GM18867 (cell line): ENCODE measurements around the gene LIG1.

Source experiments
- ATAC-seq: cut with Tn5 transposase; IDR thresholded peaks from one replicate; pipeline ENCODE4 v1.9.1; 2021; ENCODE audit warnings: mild to moderate bottlenecking, moderate library complexity; ENCODE audit not compliant: unreplicated experiment

The LIG1 gene

DNA sequence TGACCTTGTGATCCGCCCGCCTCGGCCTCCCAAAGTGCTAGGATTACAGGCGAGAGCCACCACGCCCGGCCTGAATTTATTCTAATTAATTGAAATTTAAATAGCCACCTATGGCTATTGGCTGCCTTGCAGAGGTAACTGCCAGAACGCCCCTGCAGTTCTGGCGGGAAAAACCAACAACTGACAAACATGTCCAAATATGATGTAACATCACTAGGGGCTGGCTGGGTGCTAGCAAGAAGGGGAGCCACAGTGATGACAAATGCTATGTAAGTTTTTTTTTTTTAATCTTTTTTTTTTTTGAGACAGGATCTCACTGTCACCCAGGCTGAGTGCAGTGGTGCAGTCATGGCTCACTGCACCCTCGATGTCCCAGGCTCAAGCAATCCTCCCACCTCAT is 13.2 kb upstream of the LIG1 start:
- no peak for ATAC-seq

DNA sequence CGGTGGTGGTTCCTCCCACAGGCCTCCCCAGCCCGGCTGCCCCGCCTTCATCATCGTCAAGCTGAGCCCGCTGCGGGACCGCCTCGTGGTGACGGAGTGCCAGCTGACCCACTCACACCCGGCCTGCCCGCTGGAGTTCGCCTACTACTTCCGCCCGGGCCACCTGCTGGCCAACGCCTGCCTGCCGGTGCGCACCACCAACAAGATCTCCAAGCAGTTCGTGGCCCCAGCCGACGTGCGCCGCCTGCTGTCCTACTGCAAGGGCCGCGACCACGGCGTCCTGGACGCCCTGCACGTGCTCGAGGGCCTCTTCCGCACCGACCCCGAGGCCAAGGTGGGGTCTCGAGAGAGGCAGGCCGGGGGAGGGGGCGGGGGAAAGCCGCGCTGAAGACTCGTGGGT is 12.3 kb upstream of the LIG1 start:
- ATAC-seq = no peak

DNA sequence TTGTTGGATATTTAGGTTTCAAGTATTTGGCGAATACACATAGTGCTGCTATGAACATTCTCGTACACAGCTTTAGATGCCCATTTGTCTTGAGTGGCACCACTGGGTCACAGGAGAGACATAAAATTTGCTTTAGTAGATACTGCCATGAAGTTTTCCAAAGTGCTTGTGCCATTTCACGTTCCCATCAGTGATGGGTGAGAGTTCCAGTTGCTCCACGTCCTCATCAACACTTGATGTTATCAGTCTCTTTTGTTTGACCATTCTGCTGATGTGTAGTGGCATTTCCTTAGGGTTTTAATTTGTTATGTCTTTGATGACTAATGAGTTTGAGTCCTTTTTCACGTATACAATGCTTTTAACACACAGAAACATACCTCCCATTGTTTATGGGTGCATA is 11.4 kb upstream of the LIG1 start:
- ATAC-seq = no peak

DNA sequence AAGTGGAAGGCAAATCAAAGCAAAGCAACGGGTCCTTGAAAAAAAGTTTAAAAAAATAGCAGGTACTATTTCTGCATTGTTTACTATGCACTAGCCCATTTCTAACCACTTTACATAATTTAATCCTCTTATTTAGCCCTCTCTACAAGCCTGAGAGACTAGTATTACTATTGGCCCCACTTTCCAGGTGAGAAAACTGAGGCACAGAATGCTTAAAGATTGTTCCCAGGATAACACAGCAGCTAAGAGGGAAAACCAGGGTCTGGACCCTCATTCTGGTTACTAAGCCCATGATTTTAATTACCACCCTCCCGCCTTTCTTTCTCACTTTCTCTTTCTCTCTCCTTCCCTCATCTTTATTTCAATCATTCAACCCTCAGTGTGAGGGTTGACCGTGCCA is 6.1 kb upstream of the LIG1 start:
- ATAC-seq = no peak

DNA sequence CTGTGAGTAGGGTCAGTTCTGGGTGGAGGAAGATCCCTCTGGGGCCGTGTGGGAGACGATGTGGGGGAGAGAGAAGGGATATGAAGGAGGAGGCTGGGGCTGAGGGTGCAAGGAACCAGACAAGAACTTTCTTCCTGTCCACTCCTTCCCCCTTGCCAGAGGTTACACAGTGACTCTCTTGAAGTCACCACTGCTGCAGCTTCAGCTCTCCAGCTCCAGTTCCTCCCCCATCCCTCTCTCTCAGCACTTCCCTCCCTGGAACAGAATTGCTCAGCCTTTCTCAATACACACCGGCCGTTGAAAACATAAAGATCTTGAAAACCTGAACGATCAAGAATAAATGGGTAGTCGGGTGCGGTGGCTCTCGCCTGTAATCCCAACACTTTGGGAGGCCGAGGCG is 5.4 kb upstream of the LIG1 start:
- no peak for ATAC-seq

DNA sequence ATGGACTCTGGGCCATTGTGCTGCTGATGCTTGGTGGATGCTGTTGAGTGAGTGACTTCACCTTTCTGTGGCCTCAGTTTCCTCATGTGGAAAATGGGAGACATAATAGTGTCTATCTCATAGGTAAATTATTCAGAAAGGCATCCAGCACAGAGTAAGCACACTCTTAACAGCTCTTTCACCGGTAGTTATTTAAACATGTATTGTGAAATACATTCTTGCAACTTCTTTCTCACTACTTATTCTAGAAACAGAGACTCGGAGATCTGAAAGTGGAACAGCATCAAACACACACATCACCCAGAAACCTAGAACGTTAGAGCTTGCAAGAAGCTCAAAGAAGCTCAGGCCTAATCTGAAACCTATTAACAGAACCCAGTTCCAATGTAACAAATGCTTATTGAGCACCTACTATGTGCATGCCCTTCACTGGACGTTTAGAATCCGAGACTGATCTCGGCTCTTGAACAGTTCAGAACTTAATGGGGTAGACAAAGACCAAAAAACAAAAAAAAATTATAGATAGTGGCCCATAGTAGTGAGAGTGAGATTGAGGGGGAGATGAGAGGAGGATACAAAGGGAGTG is 4.4 kb upstream of the LIG1 start:
- no peak for ATAC-seq

DNA sequence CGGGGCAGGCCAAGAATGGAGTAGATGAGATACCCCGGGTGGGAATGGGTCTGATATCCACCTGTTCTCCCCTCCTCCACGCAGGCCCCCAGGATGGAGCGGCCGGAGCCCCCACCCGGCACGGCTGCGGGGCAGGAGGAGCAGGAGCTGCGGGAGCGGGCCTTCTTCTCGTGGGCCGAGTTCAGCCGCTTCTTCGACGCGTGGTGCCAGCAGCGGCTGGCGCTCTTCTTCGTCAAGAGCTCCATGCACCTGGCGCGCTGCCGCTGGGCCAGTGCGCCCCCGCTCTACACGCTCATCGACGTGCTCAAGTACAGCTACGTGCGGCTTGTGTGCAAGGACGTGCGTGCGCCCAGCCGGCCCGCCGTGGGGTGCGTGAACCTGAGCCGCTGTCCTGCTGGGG is 1.6 kb upstream of the LIG1 start:
- no peak for ATAC-seq

DNA sequence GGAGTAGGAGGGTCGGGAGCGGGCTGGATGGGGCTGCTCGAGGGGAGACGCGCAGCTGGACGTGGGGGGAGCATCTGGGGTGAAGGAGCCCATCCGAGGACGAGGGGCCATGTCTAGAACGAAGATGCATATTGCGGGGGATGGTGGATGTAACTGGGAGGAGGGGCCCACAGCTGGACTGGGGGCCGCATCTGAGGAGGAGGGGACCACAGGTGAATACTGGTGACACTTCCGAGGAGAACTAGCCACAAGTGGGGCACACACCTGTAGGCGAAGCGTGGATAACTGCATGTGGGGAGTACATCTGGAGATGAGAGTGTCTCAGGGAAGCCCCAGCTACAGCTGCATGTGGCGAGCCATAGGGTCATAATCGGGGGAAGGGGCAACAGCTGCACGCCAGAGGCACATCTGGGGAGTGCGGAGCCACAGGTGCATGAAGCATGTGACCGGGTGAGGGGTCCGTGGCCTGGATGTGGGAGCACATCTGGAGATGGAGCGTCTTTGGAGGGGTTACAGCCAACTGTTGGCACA is 738 bp upstream of the LIG1 start:
- ATAC-seq = no peak

DNA sequence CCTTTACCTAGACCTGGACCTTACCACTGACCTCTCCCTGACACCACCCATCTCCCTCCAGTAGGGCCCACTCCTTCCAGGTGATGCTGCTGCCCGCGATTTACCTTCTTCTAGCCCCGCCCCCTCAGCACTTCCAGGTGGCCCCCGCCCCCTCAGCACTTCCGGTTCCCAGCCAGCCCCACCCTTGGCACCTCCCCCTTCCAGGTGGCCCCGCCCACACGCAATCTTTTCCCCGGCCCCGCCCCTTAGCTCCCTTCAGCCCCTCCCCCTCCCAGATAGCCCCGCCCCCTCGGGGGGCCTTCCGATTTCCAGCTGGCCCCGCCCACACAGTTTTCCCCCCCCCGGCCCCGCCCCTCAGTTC is 586 bp downstream of the LIG1 start:
- peak; percentile 11 for ATAC-seq

DNA sequence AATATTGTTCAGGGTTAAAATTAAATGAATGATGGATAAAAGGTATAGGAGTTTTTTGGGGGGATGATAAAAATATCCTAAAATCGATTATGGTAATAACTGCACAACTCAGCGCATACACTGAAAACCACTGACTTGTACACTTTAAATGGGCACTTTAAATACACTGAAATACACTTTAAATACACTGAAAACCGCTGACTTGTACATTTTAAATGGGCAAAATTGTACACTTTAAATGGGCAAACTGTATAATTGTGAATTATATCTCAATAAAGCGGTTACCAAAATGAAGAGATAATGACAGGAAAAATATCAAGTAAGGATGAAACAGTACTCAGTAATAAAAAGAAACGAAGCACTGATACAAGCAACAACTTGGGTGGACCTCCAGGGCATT is 1.5 kb downstream of the LIG1 start:
- no peak for ATAC-seq

DNA sequence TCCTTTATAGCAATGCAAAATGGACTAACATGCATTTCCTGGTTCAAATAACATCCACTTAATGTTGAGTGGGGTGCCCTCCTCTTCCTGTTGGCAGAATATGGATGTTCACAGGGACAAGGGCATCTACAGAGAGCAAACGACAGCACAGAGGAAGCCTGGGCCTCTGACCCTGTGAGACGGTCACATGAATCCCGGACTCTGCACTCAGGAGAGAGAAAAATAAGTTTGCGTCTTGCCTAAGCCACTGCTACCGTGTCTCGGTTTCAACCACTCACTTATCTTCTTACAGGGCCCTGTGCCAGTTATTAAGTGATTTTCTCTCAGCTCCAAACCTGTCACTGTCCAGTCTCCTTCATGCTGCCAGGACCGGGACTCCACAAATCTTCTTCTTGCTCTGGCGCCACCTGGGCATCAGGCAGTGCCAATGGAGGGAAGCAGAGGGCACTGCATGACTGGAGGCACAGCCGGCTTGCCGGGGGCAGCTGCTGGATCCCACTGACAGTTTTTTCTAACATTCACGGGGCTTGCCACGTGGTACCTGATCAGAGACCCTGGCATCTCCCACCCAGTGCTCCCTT is 11.8 kb downstream of the LIG1 start:
- ATAC-seq = no peak

DNA sequence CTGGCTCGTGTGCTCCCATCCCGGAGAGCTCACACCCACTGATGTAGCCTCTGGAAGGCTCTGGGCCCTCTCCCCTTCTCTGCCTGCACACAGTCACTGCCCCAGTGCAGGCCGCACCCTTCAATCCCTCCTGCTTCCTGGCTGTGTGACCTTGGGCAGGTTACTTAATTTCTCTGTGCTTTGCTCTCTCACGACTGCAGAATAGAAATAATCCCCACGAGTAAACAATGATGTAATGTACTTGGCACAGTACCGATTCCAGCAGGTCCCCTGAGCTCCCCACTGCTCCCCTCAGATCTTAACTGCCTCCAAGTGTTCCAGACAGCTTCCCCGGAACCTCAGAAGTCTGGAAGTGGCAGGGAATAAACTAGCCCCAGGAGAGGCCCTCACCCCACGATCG is 16.1 kb downstream of the LIG1 start:
- ATAC-seq = no peak

DNA sequence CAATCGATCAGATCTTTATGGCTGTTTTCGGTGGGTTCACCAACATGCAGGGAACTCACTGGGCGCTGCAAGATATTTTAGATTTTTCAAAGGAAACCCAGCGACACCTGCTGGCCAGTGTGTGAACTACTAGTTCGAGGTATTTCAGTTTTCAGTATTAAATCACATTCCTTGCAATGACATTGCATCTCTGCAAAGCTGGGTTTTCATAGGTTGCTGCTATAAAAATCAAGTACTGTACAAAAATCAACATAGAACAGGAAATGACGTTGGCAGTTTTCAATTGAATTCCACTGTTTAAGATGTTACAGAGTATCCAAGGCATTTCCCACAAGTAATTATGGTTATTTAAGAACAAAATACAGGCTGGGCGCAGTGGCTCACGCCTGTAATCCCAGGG is 17.6 kb downstream of the LIG1 start:
- no peak for ATAC-seq

DNA sequence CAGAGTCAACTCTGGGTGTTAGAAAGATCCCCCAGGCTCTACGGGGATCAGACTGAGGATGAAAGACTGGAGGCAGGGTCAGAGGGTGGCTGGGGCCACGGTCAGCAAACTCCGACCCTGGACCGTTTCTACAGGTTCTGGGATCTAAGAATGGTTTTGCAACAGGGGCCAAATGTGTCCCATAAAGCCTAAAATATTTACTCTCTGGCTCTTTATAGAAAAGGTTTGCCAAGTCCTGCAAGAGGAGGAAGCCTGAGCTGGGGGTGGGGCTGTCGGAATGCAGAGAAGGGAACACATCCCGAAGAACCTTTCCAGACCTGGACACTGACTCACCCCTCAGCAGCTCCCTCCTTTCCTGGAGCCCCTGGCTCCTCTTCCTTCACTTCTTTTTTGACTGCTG is 20.7 kb downstream of the LIG1 start:
- no peak for ATAC-seq

DNA sequence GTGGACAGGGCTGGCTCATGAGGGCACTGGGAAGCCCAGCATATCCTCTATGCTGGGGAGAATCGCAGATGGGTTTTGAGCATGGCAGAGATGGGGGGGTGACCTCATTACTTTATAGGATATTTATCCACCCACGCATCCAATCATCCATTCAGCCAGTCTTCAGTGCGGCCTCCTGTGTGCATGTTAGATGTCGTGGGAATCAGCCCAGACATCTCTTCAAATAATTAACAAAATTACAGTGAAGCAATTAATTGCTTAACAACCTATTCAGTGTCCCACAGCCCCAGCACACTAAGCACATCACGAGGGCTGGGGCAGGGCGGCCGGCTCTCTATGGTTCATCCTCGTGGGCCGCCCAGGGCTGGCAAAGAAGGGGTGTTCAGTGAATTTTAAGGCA is 21.6 kb downstream of the LIG1 start:
- ATAC-seq = no peak

DNA sequence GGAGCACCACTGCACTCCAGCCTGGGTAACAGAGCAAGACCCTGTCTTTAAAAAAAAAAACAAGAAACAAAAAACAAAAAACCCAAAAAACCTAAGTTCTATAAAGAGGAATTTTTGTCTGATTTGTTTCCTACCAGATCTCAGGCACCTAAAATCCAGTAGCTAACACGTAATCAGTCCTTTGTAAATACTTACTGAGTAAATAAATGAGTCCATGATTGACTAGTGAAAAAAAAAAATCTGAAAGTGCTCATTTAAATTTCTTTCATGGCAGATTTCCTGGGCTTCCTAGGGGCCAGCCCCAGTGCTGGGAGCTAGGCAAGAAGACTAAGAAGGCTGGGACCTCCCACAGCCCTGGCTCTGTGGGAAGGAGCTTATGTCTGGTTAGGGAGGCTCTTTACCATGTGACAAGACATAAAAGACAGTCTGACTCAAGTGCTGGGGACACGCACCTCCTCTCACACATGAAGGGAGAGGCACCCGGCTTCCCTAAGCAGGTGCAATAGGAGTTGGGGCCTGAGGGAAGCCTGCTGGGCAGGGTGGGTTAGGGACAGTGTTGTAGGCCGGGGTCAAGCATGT is 22.5 kb downstream of the LIG1 start:
- no peak for ATAC-seq

DNA sequence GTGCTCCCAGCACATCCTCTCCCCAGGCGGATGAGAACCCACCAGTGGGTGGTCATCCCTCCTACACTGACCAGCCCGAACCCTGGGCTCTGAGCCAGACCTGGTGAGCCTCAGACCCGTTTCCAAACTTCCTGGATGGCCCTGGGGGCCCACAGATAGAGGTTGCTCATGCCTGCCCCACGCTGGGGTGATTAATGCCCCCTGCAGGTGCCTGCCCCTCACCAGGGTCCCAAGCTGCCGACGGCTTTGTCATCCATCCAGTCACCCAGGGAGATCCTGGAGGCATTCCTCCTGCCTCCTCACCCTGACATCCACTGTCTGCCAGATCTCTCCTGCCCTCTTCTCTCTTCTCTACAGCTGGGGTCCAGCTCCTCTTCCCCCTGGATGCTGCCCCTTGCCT is 31.1 kb downstream of the LIG1 start:
- no peak for ATAC-seq

DNA sequence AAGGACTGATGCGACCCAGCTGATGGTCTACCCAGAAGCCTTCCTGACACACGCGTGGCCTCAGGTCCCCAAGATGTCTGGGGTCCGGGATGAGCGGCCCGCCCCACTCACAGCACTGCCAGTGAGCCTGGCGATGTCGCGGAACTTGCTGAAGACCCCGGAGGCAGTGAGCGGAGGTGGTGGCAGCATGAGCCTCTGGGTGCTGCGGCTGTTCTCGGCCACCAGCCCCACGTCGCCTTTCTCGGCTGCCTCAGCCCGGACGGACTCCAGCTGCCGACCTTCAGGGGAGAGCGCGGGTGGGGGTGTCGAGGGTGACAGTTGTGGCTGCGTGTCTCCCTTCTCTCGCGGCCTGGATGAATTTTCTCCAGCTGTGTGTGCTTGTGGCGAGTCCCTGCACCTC is 32.7 kb downstream of the LIG1 start:
- ATAC-seq = no peak

DNA sequence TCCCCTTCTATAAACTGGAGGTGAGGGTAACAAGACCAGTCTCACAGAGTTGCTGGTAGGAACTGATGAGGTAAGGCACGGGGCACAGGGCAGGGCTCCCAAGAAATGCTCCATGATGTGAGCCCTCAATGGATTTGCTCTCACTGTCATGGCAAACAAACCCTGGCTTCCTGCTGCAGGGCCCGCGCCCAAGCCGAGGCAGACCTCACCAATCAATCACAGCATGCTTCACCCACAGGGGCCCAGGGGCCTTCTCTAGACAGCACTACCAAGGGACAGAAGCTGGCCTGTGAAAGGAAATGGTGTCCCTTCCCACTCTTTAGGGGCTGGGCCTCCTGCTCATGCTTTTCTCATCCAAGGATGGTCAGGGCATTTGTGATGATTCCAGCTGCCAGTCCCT is 33.6 kb downstream of the LIG1 start:
- ATAC-seq = no peak

DNA sequence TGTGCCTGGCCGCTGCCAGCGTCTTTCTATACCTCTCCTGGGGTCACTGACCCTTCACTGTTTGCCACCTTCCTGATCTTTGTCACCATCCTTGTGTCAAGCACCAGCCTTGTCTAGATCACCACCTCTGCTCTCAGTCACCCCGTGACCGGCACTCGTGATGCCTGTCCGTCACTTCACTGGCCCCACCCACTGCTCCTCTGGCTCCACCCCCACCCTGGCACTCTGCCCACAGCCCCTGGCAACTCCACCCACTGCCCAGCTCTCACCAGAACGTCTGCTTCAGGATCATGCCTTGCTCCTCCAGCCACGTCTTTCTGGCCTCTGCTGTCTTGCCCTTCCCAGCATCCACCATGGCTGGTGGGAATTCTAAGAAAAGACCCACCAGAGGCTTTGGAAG is 34.7 kb downstream of the LIG1 start:
- ATAC-seq = no peak

DNA sequence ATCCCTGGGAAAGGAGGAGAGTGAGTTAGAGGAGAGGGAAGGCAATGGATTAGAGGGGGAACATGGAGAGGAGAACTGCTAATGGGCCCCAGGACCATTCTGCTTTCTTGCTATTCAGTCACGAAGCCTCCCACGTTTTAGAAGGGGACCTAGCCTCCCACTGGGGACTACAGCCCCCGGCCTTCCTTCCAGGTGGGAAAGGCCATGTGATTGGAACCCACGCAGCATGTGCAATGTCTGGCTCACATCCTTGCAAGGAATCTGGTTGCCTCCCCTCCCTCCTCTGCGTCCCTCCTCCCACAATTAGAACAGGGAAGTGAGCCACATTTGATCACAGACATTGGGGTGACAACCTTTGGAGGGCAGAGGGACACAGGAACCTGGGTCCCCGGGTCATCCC is 37.0 kb downstream of the LIG1 start:
- ATAC-seq = no peak

DNA sequence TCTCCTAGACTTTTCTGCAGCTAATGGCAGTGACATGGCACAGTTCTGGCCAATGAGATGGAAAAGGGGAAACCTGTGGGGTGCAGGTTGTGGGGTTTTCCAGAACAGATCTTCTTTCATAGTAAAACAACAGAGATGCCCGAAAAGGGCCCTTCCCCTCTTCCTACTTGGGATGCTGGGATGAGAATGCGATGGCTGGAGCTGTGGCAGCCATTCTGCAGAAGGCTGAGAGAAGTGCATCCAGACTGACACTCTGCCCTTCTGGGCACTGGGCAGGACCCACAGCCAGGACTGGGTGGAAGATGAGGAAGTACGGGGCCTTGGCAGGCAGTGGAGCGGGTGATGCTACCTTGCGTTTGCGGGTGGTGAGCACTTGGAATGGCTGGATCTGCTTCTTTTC is 42.6 kb downstream of the LIG1 start:
- ATAC-seq = no peak
